ENCODE measurements around the gene CATSPERB. TPM values are rescaled to one million over a fixed set of nuclear protein-coding genes. Genes with fewer than 3 reads are reported as not detected.

Gene CATSPERB
- total and polyA plus RNA-seq, 9 of the 15 experiments (the other 6 are each of a cell fraction or from before 2014, with no cell fraction given): 0.05 to 1.4 (median 0.89) TPM

DNA sequence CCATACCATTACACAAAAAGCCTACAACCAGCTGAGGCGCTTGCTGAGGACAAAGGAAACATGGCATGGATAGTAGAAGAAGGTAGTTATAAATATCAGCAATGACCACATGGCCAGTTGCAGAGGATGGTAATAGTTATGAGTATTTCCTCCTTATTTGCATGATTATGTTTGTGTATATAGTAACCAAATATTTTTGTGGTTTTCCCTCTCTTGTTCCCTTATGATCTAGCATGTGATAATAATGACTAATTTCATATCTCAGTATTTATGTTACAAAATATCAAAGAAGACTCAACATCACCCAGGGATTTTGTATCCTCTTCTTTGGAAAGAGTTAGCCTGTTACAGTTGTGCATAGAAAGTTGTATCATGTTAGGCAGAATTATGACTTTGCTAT lies 13.5 kb upstream of the CATSPERB start:
- ATAC-seq: no peak
- intact Hi-C loops (cut with micrococcal nuclease): no loop called here
- Histone ChIP-seq H3K4me2 (ENCODE audit: insufficient read depth, low read length) (no peak overlapping the region), H2AFZ (ENCODE audit: low read depth, low read length) (no peak overlapping the region), H3K9me1 (ENCODE audit: control insufficient read depth, insufficient read depth, low read length) (no peaks in the 10 kb centered on the region), H3K9ac (ENCODE audit: insufficient read depth in 1 of 2, low read depth in 2 of 2, low read length in 2 of 2) (no peak overlapping the region), H3K4me1 (replicated peaks in 1 of 2; ENCODE audit: control insufficient read depth in 2 of 2, insufficient read depth in 2 of 2, low read length in 2 of 2) (no peaks in the 10 kb centered on the region; a peak in 1 of 5 replicates), H4K20me1 (replicated peaks; ENCODE audit: control insufficient read depth, insufficient read depth, low read length) (no peaks in the 10 kb centered on the region), H3K36me3 (ENCODE audit: control insufficient read depth, insufficient read depth, low read length) (no peaks in the 10 kb centered on the region), H3K9me3 (replicated peaks; ENCODE audit: control insufficient read depth, insufficient read depth, low read depth, low read length) (no peaks in the 10 kb centered on the region), H3K27ac (ENCODE audit: extremely low read depth, low read depth, low read length) (no peak overlapping the region), H3K79me2 (ENCODE audit: control insufficient read depth, insufficient read depth, low read length) (no peaks in the 10 kb centered on the region), H3K27me3 (ENCODE audit: control insufficient read depth in 2 of 2, insufficient read depth in 2 of 2, low read length in 2 of 2) (no peaks in the 10 kb centered on the region), H3K4me3 (no peak overlapping the region)
- POLR2A ChIA-PET: no interaction called here
- CTCF ChIA-PET (ENCODE audit: low intra/inter-chr PET ratio): no interaction called here
- in situ Hi-C loops (cut with MboI): no loop called here
- no TSS peak for BruUV-seq (replicated peaks)
- WGBS (ENCODE audit: insufficient coverage, low coverage, missing lambda C conversion rate): 54% methylated on average over 1 of the region's 1 CpG
- no peak for DNase-seq (ENCODE audit: extremely low read depth in 1 of 4, low spot score in 3 of 4)
- FAIRE-seq: no peak
- TF ChIP-seq BCOR (IDR thresholded peaks at IDR 0.05): no peak
- TF ChIP-seq, protein P1, sequence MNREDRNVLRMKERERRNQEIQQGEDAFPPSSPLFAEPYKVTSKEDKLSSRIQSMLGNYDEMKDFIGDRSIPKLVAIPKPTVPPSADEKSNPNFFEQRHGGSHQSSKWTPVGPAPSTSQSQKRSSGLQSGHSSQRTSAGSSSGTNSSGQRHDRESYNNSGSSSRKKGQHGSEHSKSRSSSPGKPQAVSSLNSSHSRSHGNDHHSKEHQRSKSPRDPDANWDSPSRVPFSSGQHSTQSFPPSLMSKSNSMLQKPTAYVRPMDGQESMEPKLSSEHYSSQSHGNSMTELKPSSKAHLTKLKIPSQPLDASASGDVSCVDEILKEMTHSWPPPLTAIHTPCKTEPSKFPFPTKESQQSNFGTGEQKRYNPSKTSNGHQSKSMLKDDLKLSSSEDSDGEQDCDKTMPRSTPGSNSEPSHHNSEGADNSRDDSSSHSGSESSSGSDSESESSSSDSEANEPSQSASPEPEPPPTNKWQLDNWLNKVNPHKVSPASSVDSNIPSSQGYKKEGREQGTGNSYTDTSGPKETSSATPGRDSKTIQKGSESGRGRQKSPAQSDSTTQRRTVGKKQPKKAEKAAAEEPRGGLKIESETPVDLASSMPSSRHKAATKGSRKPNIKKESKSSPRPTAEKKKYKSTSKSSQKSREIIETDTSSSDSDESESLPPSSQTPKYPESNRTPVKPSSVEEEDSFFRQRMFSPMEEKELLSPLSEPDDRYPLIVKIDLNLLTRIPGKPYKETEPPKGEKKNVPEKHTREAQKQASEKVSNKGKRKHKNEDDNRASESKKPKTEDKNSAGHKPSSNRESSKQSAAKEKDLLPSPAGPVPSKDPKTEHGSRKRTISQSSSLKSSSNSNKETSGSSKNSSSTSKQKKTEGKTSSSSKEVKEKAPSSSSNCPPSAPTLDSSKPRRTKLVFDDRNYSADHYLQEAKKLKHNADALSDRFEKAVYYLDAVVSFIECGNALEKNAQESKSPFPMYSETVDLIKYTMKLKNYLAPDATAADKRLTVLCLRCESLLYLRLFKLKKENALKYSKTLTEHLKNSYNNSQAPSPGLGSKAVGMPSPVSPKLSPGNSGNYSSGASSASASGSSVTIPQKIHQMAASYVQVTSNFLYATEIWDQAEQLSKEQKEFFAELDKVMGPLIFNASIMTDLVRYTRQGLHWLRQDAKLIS (CRISPR knock-in tag; IDR thresholded peaks at IDR 0.05): no peak
- no peak for TF ChIP-seq NR3C1 (CRISPR knock-in tag; IDR thresholded peaks at IDR 0.05)
- TF ChIP-seq ZNF507 (tag; conservative IDR thresholded peaks at IDR 0.05): no peak
- no peak for TF ChIP-seq KLF13 (tag; IDR thresholded peaks at IDR 0.05; ENCODE audit: borderline replicate concordance, low read depth)
- TF ChIP-seq, protein P2, sequence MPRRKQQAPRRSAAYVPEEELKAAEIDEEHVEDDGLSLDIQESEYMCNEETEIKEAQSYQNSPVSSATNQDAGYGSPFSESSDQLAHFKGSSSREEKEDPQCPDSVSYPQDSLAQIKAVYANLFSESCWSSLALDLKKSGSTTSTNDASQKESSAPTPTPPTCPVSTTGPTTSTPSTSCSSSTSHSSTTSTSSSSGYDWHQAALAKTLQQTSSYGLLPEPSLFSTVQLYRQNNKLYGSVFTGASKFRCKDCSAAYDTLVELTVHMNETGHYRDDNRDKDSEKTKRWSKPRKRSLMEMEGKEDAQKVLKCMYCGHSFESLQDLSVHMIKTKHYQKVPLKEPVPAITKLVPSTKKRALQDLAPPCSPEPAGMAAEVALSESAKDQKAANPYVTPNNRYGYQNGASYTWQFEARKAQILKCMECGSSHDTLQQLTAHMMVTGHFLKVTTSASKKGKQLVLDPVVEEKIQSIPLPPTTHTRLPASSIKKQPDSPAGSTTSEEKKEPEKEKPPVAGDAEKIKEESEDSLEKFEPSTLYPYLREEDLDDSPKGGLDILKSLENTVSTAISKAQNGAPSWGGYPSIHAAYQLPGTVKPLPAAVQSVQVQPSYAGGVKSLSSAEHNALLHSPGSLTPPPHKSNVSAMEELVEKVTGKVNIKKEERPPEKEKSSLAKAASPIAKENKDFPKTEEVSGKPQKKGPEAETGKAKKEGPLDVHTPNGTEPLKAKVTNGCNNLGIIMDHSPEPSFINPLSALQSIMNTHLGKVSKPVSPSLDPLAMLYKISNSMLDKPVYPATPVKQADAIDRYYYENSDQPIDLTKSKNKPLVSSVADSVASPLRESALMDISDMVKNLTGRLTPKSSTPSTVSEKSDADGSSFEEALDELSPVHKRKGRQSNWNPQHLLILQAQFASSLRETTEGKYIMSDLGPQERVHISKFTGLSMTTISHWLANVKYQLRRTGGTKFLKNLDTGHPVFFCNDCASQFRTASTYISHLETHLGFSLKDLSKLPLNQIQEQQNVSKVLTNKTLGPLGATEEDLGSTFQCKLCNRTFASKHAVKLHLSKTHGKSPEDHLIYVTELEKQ (CRISPR knock-in tag; IDR thresholded peaks at IDR 0.05): no peak
- TF ChIP-seq MEIS2 (IDR thresholded peaks at IDR 0.05; ENCODE audit: partially characterized antibody): no peak
- TF ChIP-seq, protein P3, sequence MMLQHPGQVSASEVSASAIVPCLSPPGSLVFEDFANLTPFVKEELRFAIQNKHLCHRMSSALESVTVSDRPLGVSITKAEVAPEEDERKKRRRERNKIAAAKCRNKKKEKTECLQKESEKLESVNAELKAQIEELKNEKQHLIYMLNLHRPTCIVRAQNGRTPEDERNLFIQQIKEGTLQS (IDR thresholded peaks at IDR 0.05): no peak
- TF ChIP-seq, protein P3 (CRISPR knock-in tag; conservative IDR thresholded peaks at IDR 0.05): no peak
- TF ChIP-seq, protein P4, sequence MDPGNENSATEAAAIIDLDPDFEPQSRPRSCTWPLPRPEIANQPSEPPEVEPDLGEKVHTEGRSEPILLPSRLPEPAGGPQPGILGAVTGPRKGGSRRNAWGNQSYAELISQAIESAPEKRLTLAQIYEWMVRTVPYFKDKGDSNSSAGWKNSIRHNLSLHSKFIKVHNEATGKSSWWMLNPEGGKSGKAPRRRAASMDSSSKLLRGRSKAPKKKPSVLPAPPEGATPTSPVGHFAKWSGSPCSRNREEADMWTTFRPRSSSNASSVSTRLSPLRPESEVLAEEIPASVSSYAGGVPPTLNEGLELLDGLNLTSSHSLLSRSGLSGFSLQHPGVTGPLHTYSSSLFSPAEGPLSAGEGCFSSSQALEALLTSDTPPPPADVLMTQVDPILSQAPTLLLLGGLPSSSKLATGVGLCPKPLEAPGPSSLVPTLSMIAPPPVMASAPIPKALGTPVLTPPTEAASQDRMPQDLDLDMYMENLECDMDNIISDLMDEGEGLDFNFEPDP (CRISPR knock-in tag; IDR thresholded peaks at IDR 0.05): no peak
- TF ChIP-seq ZNF76 (CRISPR knock-in tag; IDR thresholded peaks at IDR 0.05; ENCODE audit: borderline replicate concordance): no peak
- no peak for TF ChIP-seq MEF2D (tag; conservative IDR thresholded peaks at IDR 0.05; ENCODE audit: low read depth)
- TF ChIP-seq ZNF561 (CRISPR knock-in tag; conservative IDR thresholded peaks at IDR 0.05): no peak
- TF ChIP-seq ZNF124 (CRISPR knock-in tag; IDR thresholded peaks at IDR 0.05): no peak
